Bronchial epithelial cell (primary cell): ENCODE results near the gene TAX1BP3. TPM values are rescaled to one million over a fixed set of nuclear protein-coding genes. Genes with fewer than 3 reads are reported as not detected.
"Not testable (repeated sequence)": the region's sequence is repeated elsewhere in the genome, so short reads cannot be mapped to it uniquely, and the experiment has no call there.

Experiments
- DNase-seq: peaks from one replicate; pipeline ENCODE4 v3.0.0-alpha.2; 2010; ENCODE audit warnings: low read depth
- FAIRE-seq: peaks from 2 replicates; lab custom pipeline; 2011; peaks lifted over from hg19 to GRCh38; lab: Jason Lieb, UNC
- H3K27me3 ChIP-seq: 2 replicates; pipeline ENCODE4 v1.5.1; 2011; ENCODE audit warnings: low read length; ENCODE audit not compliant: control insufficient read depth, insufficient read depth
- H3K36me3 ChIP-seq: 2 replicates; pipeline ENCODE4 v1.5.1; 2011; ENCODE audit warnings: low read length; ENCODE audit not compliant: control insufficient read depth, insufficient read depth
- H3K4me3 ChIP-seq: 2 replicates; pipeline ENCODE4 v1.5.1; 2011; ENCODE audit warnings: mild to moderate bottlenecking, low read depth, low read length, control low read depth
- total RNA-seq: library from RNA; depleted of rRNA; stranded (reverse); fragments of >200 nt; gene quantifications from 2 replicates; pipeline ENCODE4 v1.2.1, GENCODE V29; 2014
- TF ChIP-seq, protein P1 (sequence below): IDR thresholded peaks from 2 replicates; pipeline ENCODE4 v1.5.1; 2011; ENCODE audit warnings: mild to moderate bottlenecking, moderate library complexity, low read length, control low read depth, inconsistent platforms; ENCODE audit not compliant: insufficient read depth, severe bottlenecking

Gene TAX1BP3
- total RNA-seq, 1 donor from 2014 or later = 150 TPM

- no peaks in the 10 kb centered on the region for H3K36me3 ChIP-seq
- no peak overlapping the region for H3K4me3 ChIP-seq
- FAIRE-seq (peak; percentile 92), DNase-seq (no peak)
- TF ChIP-seq, protein P1, sequence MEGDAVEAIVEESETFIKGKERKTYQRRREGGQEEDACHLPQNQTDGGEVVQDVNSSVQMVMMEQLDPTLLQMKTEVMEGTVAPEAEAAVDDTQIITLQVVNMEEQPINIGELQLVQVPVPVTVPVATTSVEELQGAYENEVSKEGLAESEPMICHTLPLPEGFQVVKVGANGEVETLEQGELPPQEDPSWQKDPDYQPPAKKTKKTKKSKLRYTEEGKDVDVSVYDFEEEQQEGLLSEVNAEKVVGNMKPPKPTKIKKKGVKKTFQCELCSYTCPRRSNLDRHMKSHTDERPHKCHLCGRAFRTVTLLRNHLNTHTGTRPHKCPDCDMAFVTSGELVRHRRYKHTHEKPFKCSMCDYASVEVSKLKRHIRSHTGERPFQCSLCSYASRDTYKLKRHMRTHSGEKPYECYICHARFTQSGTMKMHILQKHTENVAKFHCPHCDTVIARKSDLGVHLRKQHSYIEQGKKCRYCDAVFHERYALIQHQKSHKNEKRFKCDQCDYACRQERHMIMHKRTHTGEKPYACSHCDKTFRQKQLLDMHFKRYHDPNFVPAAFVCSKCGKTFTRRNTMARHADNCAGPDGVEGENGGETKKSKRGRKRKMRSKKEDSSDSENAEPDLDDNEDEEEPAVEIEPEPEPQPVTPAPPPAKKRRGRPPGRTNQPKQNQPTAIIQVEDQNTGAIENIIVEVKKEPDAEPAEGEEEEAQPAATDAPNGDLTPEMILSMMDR = no peak
- no peaks in the 10 kb centered on the region for H3K27me3 ChIP-seq
These were observed 36.7 kb upstream of the TAX1BP3 start for GRCh38 chr17:3704931-3705717.

GRCh38 chr17:3702041-3702539, 33.7 kb upstream of the TAX1BP3 start:
- not testable (repeated sequence) for H3K4me3 ChIP-seq, DNase-seq, FAIRE-seq, H3K27me3 ChIP-seq, H3K36me3 ChIP-seq

DNA sequence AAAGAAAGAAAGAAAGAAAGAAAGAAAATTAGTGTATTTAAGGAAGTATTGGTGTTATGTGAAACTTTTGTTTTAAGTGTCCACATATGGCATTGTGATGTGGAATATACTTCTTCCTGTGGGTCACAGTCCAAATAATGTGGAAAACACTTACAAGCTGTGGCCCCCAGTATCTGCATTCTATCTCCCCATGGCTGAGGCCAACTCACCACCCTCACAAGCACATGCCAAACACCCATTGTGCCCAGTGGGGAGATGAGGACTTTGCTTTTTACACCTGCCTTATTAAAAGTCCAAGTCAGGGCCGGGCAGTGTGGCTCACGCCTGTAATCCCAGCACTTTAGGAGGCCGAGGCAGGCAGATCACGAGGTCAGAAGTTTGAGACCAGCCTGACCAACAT, 31.6 kb upstream of the TAX1BP3 start:
- Histone ChIP-seq H3K27me3 (no peaks in the 10 kb centered on the region), H3K4me3 (no peak overlapping the region), H3K36me3 (no peaks in the 10 kb centered on the region)
- TF ChIP-seq, protein P1 = no peak
- FAIRE-seq (no peak), DNase-seq (no peak)

DNA sequence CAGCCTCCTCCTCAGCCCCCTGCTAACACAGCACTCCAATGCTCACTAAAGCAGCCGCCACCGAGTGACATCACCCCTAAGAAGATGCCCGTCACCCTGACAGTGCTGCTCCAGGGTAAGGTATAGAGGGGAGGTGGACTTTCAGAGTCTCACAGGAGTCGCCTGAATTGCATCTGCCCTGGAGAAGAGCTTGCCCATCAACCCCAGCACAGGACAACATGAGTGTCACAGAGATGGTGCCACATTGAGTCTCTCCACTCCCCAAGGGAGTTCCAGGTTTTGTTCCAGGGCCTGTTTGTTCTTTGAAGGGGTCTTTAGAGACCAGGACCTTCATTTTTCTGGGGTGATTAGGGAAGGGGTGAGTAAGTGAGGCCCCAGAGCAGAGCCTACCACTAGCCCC, 29.8 kb upstream of the TAX1BP3 start:
- no peak for FAIRE-seq
- Histone ChIP-seq H3K27me3 (no peaks in the 10 kb centered on the region), H3K4me3 (no peak overlapping the region), H3K36me3 (no peaks in the 10 kb centered on the region)
- TF ChIP-seq, protein P1 = no peak
- DNase-seq = no peak

GRCh38 chr17:3697103-3697476, 28.7 kb upstream of the TAX1BP3 start:
- no peak for FAIRE-seq
- Histone ChIP-seq H3K36me3 (no peaks in the 10 kb centered on the region), H3K27me3 (no peaks in the 10 kb centered on the region), H3K4me3 (no peak overlapping the region)
- TF ChIP-seq, protein P1 = no peak
- no peak for DNase-seq

GRCh38 chr17:3695723-3696411, 27.5 kb upstream of the TAX1BP3 start, which contains the start of gene P2RX5:
Gene P2RX5 (minus strand): TSS chr17:3696155. CDS start chr17:3696005, 150 bp downstream.
- TF ChIP-seq, protein P1 = no peak
- H3K27me3 ChIP-seq = no peaks in the 10 kb centered on the region
- FAIRE-seq = no peak
- DNase-seq = no peak
- H3K36me3 ChIP-seq = no peaks in the 10 kb centered on the region
- peak within 1 kb of the TSS; percentile 40 for H3K4me3 ChIP-seq
